Measurements from ENCODE around the gene BANK1.

Gene BANK1

DNA sequence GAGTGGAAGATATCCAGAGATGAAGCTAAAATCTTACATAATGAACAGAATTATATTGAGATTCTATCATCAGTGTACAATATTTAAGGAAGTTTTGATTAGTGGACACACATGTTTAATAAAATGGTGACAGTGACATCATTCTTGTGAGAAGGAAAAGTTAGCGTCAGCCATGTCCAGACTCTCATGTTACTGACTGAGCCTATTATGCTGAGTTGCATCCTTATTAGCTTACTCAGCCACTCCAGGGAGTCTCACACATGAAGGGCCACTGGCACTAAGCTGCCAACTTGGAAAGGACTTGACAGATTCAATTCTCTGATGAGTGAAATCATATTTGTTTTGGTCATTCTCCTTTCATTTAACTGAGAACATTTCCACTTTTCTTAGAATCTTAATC is 170.6 kb downstream of the BANK1 start:
- no peak for DNase-seq

DNA sequence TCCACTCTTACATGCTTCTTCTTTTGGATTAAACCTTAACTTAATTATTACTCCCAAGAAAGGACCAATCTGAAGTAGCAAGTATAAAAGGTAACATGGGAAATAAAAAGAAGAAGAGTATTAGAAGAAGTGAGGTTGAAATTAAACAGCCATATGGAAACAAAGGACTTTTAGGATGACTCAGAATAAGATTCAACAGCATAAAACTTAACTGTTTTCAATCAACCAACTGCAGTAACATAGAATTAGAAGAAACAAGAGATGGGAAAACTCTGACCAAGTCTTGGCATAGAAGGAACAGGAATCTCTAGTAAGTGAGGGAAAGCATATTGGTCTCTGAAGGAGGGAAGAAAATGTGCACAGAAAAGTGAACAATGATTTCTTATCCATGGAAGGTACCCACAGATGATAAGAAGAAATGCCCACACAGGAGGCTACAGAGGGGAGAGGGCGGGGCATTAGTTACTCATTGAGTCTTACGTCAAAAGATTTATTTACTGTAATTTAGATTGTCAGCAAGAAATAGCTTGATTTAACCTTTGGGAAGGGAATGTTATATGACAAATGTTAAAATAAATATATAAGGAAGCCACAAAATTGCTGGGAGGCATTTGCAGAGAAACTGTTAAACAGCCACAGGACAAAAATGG is 177.3 kb downstream of the BANK1 start:
- no peak for DNase-seq

DNA sequence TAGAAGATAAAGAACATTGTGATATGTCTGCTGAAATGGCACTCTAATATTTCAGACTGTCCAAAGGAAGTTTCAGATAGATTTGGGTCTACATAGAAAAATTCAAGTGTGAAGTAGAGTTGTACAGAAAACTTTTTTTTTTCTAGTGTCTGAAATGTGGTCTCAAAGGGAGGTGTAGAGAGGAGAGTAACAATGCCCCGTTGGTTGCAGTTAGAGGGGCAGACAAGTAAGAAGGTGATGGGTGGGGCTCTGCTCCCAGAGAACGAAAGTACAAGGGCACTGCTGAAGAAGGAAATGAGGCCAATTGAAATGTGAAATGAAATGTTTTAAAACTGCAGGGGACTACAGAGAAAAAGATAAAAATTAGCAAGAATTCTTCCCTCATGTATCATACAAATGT is 177.8 kb downstream of the BANK1 start:
- no peak for DNase-seq

DNA sequence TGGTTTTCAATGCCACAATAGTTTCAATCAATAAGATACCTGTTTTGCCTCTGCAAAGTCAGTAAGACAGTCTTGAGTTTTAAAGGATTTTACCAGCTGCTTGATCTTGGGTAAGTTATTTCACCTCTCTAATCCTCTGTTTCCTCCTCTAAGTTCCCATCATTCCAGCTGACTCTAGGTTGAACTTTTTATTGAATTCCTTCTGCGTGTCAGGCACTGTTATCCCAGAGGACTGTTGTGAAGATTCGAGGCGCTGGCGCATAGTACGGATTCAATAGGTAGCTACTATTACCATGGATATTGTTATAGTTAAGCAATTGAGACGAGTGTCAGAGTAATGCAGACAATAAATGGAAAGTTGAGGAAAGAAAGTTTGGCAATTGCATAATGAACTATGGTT is 179.4 kb downstream of the BANK1 start:
- no peak for DNase-seq

DNA sequence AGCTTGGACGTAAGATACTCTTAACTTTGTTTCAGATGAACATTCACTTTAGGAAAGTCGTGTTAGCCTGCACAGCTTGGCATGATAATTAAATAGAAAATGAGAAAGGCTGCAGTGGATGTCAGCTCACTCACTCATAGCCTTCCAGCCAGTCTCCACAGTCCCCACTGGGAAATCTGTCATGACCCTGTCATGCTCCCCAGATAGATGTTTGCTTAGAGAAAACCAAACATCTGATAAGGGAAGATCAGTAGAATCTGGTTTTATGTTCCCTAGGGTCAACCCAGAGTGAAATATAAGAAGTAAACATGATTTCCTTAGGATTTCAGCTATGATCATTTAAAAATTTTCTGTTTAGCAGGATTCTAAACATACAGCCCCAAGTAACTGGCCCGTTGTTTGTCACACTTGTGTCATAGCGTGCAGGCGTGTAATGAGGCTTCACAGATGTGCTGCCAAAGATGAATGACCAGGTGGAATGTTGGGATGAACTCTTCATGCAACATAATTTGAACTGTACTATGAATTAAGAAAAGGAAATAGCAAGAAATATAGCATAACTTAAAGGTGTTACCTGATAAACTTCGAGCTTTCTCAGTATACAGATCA is 180.1 kb downstream of the BANK1 start:
- no peak for DNase-seq

DNA sequence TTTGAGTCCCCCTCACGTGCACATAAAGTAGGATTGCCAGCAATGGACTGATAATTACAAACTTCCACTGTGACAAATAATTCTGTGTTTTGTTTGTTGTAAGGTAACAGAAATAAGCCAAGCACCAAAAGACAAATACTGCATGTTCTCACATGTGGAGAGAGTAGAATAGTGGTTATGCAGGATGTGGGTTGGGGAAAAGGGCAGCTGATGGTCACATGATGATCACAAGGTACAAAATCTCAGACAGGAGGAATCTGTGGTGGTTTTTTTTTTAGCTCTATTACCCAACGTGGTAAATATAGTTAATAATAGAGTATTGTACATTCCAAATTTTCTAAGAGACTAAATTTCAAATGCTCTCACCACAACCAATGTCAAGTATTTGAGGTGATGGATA is 182.3 kb downstream of the BANK1 start:
- DNase-seq: no peak

DNA sequence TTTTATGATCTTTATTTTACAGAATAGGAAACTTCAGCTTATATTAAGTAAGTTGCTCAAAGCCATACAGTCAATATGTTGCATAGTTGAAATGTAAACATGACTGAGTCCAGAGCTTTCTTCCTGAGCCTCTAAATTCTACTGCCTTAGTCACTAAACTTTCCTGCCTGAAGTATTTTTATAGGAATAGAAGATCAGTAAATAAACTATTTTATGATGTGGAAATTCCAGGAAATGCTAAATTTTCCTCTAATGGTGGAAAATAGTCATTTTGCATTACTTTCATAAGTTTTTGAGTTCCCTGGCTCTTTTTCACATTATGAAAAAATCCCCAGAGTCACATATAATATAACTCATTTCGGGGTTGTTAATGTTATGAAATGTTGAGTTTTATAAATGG is 182.8 kb downstream of the BANK1 start:
- no peak for DNase-seq

DNA sequence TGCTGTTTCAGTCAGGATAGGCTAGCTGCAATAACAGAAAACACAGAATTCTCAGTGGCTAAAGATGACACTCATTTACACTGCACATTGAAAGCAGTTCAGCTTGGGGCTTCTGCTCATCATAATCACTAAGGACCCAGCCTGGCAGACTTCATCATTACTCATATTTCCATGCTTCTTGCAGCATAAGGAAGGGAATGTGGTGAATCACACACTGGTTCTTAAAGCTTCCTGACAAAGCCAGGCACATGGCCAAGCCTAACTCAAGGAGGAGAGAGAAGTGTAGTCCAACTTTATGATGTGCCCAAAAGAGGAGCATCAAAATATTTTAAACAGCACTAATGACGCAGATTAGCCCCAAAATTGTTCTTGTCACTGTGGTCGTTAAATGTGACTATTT is 186.5 kb downstream of the BANK1 start:
- DNase-seq: no peak

DNA sequence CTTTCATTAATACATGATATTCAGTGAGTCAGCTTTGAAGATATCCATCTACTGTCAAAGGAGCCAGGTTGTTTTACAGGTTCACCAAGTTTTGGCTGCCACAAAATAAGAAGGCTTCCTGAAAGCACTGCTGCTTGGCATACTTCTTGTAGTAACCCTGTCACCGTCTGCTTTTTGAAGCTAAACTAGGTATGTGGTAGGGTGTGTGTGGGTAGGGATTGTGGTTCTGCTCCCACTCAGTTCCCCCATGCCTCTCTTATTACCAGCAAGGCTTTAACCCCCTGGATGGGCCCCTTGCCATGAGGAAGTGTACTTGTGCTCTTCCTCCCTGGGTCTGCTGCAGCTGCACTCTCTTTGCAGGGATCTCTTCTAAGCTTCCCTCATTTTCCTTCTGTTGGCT is 191.2 kb downstream of the BANK1 start:
- DNase-seq: no peak

DNA sequence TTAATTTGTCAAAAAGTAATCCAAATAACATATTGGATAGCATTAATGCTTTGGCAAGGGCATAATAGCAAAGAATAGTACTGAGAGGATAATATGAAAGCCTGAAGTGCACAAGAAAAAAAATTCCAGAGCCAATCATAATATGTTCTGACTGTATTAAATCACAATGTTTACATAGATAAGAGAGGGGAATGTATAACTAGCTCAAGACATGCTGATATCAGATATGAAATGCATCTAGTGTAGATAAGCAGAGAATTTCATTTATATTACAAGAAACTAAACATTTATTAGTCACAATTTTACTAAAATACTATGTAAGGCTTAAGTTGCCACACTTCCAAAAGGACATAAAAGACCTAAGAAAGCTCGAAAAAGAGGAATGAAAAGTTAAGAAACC is 193.3 kb downstream of the BANK1 start:
- DNase-seq: no peak

DNA sequence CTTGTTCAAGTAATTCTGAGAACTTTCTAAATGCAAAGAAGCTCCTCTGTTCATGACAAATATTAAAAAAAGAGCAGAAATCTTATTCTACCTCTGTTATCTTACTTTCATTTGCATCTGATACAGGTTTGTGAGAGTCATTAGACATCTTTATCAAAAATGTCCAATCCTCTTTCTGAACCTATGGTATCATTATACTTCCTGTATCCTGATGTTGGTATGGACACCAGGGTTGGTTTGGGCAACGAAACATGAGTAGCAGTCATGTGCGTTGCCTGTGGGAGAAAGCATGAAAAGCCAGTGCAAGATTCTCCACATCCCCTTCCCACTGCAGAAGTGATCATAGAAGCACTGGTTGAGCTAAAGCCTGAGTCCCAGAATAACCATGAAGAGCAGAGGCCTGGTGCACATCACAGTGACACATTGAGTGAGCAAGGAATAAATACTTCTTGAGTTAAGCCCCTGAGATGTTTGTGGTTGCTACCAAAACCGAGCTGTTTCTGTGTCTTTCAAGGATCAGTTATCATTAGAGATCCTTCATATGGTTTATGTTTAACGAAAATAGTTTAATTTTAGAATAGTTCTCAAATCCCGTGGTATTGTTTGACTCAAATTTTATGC is 197.2 kb downstream of the BANK1 start:
- DNase-seq: no peak

DNA sequence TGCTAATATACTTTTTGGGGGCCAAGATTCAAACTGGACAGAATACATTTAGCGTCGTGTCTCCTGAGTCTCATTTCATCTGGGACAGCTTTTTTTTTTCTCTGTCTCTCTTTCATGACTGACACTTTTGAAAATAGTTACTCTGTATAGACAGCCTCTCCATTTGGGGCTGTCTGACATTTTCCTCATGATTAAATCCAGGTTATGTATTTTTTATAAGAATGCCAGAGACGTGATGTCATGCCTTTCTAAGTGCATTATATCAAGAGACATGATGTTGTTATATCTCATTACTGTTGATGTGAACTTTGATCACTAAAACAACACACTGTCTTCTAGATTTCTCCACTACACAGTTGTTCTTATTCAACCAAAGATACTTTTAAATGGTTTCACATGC is 199.0 kb downstream of the BANK1 start:
- DNase-seq: no peak

DNA sequence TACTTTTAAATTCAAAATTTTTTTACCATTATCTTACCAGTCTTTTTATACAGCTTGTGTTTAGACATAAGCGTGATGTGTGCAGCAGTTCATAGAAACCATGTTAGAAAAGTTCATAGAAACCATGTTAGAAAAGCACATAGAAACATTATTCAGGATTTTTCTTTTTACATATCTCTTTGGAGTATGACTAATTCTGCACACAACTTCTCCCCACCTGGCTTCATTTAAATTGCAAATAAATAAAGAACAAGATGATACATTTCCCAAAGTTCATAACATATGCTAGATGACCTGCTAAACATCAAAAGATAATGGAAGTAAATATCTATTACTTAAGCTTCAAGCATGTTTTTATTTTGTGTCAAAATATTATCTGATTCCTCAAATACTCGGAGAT is 201.9 kb downstream of the BANK1 start:
- no peak for DNase-seq

DNA sequence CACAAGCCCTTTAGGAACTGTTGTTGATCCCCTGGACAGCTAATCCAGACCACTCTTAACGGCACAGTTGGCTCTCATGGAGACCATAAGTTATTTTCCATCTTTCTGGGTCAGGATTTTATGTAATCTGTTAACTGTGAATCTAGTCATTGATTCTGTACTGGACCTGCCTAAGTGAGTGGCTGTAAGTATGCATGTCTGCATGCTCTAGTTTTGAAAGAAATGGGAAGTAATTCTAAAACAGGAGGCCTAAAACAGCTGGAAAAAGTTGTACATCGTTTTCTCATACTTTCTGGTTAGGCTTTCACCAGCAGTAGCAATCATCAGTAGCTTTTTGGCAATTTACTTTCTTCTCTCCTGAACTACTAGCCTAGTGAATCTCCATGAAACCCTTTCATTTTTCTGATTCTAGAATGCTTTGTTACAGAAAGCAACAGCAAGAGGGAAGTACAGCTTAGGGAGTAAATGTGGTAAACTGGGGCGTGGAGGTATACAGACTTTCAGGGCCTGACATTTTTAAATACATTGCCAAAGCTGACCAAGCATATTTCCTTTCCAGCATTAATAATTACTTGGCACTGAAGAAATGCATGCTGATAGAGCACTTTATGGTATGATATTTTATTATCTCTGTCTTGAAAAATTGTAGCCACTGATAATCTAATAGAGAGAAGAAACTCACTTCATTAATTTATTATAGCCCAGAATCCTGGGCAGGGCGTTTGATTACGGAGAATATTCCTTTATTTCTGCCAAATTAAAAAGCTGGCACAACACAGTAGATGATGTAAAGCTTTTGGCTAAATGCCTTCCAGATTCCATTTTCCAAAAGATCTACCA is 202.7 kb downstream of the BANK1 start:
- no peak for DNase-seq

DNA sequence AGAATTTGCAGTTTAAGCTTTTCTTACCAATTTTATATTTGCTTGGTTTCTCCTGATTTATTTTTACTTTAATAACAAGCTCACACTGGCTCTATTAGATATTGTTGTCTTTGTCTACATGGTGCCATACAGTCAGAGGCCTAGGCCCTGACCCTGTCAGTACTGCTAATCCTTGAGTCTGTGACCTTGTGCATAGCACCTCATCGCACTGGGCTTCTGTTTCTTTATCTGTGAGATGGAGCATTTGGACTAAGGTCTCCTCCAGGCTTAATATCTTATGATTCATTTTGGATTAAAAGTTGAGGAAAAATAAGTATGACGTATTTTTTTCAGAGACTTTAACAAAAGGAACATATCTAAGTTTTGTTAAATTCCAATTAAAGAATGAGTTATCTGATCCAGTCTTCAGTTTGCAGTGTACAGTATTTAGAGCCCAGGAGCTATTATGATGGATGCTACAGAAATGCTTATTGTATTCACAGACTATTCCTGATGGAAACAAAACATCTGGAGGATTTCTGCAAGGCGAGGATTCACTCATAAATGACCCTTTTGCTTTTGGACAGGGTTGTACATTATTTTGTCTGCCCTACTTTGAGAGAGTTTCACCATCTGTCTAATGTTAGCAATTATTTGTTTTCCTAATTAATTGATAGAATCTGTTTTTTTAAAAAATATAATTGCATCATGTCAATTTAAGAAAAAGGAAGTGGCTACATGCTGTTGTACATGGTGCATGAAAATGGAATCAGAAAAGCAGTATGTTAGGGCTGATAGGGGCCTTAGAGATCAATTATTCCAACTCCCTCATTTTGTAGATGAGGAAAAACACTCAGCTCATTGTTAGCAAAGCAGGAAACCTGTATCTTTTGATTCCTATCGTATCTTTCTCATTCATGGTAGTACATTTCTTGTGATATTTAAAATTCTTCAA is 203.6 kb downstream of the BANK1 start:
- no peak for DNase-seq

DNA sequence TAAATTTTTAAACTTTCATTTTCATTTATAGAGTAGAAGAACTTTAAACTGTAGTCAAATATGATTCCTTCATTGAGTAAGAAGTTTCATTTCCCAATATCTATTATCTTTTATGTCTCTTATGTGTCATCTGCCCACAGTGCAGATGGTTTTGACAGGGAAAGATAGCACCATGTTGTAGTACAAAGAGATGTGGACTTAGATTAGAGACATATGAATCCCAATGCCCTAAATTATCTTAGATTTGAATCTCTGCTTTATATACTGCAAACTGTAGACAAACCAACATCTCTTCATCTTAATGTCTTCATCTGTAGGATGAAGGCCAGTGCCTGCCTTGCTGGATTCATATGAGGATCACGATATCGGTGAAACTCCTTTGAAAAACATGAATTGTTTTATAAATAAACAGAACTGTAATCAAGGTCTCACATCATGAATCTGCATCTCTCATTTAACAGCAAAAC is 217.5 kb downstream of the BANK1 start:
- no peak for DNase-seq

DNA sequence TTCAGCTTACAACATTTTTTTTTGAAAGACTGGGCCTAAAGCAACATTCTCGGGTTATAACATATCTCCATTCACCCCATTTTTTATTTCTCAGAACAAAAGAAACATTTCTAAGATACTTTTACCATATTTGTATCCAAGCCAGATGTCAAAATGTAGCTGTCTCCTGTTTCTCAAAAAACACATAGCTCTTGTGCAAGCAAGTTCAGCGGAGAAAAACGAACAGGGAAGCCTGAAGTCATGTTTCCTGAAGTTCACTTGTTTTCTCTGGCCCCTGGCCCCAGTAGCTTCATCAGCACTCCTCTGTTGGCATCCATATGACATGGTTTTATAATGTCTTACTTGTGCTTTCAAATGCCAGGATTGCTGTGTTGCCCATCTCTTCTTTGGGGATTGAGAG is 218.2 kb downstream of the BANK1 start:
- DNase-seq: no peak

DNA sequence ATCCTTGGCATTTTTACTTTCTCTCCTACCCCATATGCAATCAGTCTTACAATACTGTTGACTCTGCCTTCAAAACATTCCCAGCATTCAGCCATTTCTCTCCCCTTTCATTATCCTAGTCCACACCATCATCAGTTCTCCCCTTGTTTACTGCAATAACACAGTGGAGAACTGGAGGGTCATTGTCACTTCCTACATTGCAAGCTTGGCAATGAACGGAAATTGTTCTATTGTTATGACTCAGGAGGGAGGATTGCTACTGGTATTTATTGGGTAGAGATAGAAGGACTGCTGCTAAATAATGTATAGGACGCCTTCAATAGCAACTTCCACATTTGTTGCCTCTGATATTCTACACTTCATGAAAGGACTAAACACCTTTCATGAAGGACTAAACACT is 231.8 kb downstream of the BANK1 start:
- DNase-seq: no peak

DNA sequence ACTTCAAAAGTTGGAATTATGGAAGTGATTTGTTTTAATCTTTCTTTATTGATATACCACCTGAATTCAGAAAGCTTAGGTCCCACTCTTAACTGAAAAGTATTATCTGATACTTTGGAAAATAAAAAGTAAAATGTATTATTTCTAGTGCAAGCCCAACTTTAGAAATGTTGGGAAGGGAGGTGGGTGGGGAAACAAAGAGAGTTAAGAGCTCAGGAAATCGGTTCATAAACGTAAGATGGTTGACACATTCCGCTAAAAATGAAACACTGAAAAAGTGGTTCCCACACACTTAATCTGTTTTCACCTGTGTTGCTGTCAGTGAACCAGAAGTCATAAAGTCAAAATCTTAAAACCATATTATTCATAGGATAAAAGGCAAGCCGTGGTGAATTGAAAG is 237.4 kb downstream of the BANK1 start:
- no peak for DNase-seq

DNA sequence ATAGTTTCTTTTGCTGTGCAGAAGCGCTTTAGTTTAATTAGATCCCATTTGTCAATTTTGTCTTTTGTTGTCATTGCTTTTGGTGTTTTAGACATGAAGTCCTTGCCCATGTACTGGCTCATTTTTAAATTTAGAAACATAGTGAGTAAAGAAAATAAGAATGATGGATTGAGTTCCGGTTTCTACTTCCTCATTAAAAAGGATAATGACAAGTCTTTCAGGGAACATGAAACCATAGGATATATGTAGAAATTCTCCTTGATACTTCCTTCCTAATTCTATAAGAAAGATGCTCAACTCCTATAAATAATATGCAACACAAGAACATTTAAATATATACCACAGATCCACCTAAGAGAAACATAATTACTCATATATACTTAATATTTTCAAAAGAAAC is 240.9 kb downstream of the BANK1 start:
- DNase-seq: no peak

DNA sequence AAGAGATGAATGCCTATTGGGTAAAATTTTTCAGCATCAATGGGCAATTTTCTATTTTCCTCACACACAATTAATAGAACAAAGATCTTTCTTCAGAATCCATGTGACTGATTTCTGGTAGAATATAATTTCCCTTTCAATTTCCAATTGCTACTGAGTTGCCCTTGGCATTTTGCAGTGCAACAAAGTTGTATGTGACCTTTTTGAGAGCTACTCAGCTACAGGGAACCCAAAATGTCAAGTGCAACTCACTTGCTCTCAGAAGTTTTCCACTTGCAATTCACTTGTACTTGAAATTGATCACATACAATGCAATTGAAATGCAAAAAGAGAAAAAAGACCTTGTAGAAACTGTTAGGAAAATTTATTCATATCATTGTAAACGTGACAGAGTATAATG is 245.5 kb downstream of the BANK1 start:
- DNase-seq: no peak

DNA sequence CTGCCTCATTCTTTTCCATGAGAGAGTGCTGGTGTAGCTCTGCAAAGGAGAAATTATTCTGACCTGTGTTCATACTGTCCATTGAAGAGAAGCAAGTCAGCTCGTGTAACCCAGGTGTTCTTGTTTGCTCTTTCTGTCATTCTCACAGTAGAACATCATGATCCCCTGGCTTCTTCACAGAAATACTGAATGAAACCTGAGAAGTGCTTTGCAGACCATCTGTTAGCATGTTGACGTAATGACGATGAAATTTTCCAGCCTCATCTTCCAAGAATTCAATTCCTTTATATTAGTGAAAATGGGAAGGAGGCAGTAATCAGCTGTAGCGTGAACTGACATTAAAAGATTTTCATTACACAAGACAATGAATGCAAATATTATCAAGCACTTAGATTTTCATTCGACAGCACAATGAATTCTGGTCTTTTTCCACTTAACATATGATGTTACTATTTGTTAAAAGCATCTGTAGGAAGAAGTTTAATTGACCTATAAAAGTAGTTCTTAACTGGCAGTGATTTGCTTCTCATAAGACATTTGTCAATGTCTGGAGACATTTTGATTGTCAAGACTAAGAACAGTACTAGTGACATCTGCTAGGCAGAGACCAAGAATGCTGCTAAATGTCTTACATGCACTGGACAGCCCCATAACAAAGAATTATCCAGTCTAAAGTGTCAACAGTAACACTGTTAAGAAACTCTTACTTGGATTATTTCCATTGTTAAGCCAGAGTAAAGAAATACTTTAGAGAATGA is 246.3 kb downstream of the BANK1 start:
- DNase-seq: no peak
